Cardiac muscle cell (in vitro differentiated cells and primary cell): ENCODE data around the gene SMAD3. TPM values are rescaled to one million over a fixed set of nuclear protein-coding genes. Genes with fewer than 3 reads are reported as not detected.
A peak's percentile ranks its signal among the peaks of the same experiment; 100 is the strongest.

Source experiments
- DNase-seq, 2 donors: peaks; one replicate each; pipeline versions ENCODE4 v3.0.0 to v3.0.0-alpha.2; 2010 to 2017; ENCODE audit warnings: low read depth in 1 of 2, low spot score in 1 of 2
- H3K27ac ChIP-seq: fragments of 200-600 bp; sonication (generic); 2 replicates; pipeline ENCODE4 v1.5.1; 2016
- H3K27me3 ChIP-seq: fragments of 200-600 bp; sonication (generic); 2 replicates; pipeline ENCODE4 v1.6.0; 2016; ENCODE audit warnings: control low read depth
- H3K36me3 ChIP-seq: fragments of 200-600 bp; sonication (generic); 2 replicates; pipeline ENCODE4 v1.5.1; 2016; ENCODE audit warnings: control low read depth
- H3K4me1 ChIP-seq: fragments of 200-600 bp; sonication (generic); 2 replicates; pipeline ENCODE4 v1.8.1; 2017; ENCODE audit warnings: low read depth, mild to moderate bottlenecking, mixed run types
- H3K4me3 ChIP-seq: fragments of 200-600 bp; sonication (generic); 2 replicates; pipeline ENCODE4 v1.5.1; 2016; ENCODE audit warnings: mild to moderate bottlenecking
- H3K9me3 ChIP-seq: fragments of 200-600 bp; sonication (generic); 2 replicates; pipeline ENCODE4 v1.5.1; 2017; ENCODE audit warnings: low read depth, mild to moderate bottlenecking, control low read depth
- CTCF ChIP-seq: IDR thresholded peaks from 2 replicates; pipeline ENCODE4 v1.5.1; 2012; ENCODE audit warnings: low read depth, mild to moderate bottlenecking, low read length
- polyA plus RNA-seq: library from polyadenylated mRNA; unstranded; fragments of >200 nt; fragmentation: Nextera tagmentation; extraction: Ambion mirVana; gene quantifications from 2 replicates; pipeline ENCODE4 v1.2.1, GENCODE V29; 2016
- total RNA-seq: library from RNA; depleted of rRNA; stranded (reverse); fragments of >200 nt; gene quantifications from 2 replicates; pipeline ENCODE4 v1.2.3, GENCODE V29; 2016

The SMAD3 gene
- total and polyA plus RNA-seq, 2 experiments from 2014 or later, result 16.3 to 29.2 TPM

GRCh38 chr15:67077641-67078215, 12.3 kb downstream of the SMAD3 start:
- Histone ChIP-seq H3K27me3 (no peaks in the 10 kb centered on the region), H3K36me3 (no peaks in the 10 kb centered on the region), H3K27ac (no peak overlapping the region), H3K4me3 (no peak overlapping the region), H3K9me3 (no peaks in the 10 kb centered on the region), H3K4me1 (peaks cover 33% of the 10 kb centered on the region)
- DNase-seq, result no peak
- no peak for TF ChIP-seq CTCF

DNA sequence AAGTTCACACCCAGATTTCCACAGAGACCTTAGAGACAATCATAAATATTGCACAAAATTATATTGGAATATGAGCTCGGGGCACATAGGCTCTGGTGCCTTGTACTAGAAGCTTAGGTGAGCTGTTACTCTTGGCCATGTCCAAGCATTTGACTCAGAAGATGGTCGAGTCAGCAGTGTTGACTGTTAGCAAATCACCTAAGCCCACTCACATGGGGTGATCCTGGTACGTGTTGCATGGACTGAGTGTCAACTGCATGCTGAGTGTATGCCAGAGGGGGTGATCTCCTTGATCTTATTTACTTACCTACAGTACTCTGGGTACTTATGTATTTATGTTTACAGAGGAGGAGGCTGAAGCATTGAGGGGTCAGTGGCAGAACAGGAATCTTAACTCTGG, 14.0 kb downstream of the SMAD3 start:
- no peaks in the 10 kb centered on the region for H3K36me3 ChIP-seq
- no peak overlapping the region for H3K4me3 ChIP-seq
- peaks cover 44% of the 10 kb centered on the region for H3K4me1 ChIP-seq
- no peak for DNase-seq
- no peaks in the 10 kb centered on the region for H3K9me3 ChIP-seq
- no peaks in the 10 kb centered on the region for H3K27me3 ChIP-seq
- no peak overlapping the region for H3K27ac ChIP-seq
- no peak for TF ChIP-seq CTCF

DNA sequence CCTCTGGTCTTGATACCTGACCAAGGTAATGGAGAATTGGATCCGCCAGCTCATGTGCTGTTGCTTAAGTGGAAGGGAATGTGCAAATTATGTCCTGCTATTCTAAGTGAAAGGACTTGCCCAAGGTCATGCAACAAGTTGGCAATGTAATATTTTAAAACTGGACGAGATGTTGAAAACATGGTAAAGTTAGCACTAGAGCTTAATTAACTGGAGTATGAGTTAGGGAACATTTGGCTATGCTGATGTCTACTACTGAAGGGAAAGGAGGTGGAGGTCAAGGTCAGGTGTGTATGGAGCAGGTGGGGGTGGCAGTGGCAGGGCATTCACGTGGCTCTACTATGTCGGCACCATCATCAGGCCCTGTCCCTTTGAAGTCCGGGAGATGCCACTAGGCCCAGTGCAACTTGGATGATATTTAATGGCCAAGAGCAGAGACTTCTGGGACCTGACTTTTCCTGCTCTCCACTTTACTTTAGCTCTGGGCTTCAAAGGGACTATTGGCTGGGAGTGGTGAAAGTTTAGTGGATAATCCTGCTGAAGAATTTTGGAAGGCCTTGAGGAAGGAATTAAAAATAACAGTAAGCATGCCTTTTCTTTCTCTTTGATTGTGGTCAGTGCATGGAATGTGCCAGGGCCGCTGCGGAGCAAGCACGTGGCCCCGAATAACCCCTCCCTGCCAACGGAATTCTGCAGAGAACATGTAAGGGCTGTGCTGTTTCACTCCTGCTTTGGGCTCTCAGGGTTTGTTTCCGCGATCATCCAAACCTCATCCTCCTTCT, 14.9 kb downstream of the SMAD3 start:
- H3K4me3 ChIP-seq, result no peak overlapping the region
- peaks cover 44% of the 10 kb centered on the region for H3K4me1 ChIP-seq
- peak in 1 of 2 donors; percentile 95 for DNase-seq
- peak overlapping the region; percentile 64 for H3K27ac ChIP-seq
- TF ChIP-seq CTCF, result peak; percentile 5
- no peaks in the 10 kb centered on the region for H3K27me3 ChIP-seq
- H3K9me3 ChIP-seq, result no peaks in the 10 kb centered on the region
- no peaks in the 10 kb centered on the region for H3K36me3 ChIP-seq

DNA sequence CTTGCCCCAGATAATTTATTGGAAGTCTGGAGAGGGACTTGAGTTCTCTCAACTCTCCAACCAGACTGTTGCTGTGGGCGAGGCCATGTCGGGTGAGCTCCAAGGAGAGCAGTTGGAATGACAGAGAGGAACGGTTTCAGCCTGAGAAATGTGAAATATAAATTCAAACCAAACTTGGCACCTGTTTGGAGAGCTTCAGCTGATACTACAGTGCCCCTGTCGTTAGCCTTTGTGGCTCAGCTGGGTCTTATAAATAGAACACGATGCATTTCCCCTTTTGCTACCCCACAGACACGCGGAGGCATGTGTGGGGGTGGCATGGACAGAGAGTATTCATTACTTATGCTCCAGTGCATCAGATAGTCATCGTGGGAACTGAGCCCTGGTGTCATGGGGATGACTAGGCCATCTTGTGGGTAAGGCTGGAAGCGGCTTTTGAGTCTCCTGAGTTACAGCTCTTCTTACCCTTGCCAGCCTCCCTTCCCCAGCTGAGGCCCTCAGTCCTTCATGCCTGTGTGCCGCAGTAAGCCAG, 15.6 kb downstream of the SMAD3 start:
- DNase-seq, result peak in 1 of 2 donors; percentile 67
- Histone ChIP-seq H3K4me3 (no peak overlapping the region), H3K9me3 (no peaks in the 10 kb centered on the region), H3K36me3 (no peaks in the 10 kb centered on the region), H3K27me3 (no peaks in the 10 kb centered on the region), H3K4me1 (peaks cover 49% of the 10 kb centered on the region), H3K27ac (peak overlapping the region; percentile 64)
- TF ChIP-seq CTCF, result peak; percentile 30

GRCh38 chr15:67082007-67082536, 16.7 kb downstream of the SMAD3 start:
- Histone ChIP-seq H3K27ac (peak overlapping the region; percentile 6), H3K36me3 (no peaks in the 10 kb centered on the region), H3K4me1 (peaks cover 56% of the 10 kb centered on the region), H3K4me3 (no peak overlapping the region), H3K9me3 (no peaks in the 10 kb centered on the region), H3K27me3 (no peaks in the 10 kb centered on the region)
- DNase-seq, result no peak
- TF ChIP-seq CTCF, result no peak
